GM18499 (cell line): ENCODE data around the gene JPH2.

ENCODE experiments used
- ATAC-seq: cut with Tn5 transposase; IDR thresholded peaks from one replicate; pipeline ENCODE4 v1.9.1; 2021; ENCODE audit warnings: moderate number of reproducible peaks; ENCODE audit not compliant: insufficient read depth, unreplicated experiment

The JPH2 gene

DNA sequence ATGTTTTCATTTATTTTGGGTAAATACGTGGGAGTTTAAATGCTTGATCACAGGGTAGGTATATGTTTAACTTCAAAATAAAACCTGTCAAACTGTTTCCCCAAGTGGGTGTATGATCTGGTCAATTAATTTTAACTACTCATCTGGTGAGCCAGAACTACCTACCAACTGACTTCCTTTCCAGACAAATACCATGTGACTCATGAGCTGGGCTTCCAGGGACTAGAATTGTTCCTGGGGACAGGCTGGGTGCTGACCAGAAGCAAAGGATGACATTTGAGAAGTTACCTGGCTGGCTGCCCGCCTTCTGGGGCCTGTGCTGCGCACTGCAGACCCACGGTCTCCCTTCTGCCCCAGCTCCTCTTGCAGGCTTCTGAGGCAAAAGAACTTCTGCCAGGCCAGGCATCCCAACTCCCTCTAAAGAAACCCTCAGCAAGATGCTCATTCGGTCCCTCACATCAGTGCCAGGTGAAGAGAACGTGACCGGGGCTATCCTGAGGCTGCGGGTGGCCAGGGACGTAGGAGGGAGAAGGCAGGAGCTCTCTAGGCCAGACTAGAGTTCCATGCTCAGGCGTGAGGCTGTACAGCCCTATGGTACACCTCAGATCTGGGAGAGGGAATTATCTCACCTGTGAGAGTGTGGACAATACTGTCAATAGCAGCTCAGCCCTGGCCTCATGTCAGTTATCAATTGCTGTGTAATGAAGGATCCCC is 103.6 kb downstream of the JPH2 start:
- ATAC-seq = no peak

DNA sequence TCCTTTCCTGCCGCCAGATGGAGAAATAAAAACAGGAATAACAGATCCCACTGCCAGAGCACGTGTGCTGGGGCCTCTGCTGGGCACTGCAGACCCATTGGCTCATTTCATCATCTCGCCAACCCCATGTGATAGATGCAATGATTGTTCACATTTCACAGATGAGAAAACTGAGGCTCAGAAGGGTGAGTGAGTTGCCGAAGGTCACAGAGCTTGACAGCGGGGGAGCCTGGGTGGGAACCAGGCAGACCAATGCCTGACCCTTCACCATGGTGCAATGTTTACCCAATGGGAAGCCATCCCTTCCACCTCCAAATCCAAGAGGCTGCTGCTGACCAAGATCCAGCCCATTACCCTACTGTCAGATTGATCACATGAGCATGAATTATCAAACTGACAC is 105.1 kb downstream of the JPH2 start:
- ATAC-seq = no peak

DNA sequence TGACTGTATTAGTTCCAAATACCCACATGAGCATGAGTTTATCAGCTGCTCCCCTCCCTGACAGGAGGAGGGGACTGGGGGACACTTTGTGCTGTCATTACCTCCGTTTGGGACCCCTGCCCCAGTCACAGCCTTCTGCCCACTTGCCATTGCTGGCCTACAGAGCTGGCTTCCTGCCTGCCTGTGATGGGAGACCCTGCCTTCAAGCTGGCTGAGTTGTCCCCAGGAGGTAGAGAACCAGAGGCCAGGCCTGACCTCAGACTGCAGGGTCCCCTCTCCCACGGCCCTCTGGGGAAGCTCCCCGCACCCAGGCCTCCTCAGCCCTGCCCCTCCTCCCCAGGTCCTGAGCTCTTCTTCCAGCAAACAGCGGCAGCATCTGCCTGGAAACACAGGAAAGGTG is 105.5 kb downstream of the JPH2 start:
- ATAC-seq = no peak

DNA sequence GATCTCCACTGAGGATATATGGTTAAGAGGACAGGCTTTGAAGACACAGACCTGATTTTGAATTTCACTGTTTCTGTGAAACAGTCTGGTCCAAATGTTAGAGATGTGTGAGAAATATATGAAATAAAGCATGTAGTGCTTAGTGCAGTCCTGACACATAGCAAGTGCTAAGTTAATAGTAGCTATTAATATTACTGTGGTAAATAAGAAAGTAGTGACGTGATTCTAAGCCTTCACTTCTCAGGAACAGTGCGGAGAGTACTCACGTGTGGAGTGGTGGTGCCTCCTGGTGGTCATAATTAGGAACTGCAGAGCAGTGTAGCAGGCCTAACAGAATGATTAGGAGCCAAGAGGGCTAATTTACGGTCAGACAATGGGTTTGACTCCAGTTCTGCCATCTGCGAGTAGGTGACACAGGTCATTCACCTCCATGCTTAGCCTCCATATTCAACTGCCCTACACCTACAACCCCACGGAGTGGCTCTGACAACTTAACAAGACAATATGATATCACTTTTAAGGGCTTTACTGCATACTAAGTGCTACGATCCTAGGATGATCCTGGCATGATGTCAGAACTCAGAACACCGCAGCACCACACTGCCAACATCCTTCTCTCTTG is 106.2 kb downstream of the JPH2 start:
- peak; percentile 42 for ATAC-seq

DNA sequence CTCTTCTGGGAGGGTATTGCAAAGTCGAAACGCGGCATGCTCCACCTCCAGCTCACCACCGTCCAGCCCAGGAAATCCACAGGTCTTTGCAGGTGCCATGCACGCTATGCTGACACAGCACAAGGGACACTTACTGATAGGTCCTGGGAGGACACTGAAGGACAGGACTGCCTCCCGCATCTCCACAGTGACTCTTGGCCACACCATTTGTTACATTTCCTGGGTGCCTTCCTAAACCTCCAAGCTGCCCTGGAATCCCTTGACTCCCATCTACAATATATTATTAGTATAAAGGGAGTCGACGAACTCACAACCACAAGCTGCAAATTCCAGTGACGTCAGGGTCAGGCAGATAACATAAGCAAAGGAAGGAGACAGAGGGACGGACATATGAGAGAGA is 106.9 kb downstream of the JPH2 start:
- no peak for ATAC-seq

DNA sequence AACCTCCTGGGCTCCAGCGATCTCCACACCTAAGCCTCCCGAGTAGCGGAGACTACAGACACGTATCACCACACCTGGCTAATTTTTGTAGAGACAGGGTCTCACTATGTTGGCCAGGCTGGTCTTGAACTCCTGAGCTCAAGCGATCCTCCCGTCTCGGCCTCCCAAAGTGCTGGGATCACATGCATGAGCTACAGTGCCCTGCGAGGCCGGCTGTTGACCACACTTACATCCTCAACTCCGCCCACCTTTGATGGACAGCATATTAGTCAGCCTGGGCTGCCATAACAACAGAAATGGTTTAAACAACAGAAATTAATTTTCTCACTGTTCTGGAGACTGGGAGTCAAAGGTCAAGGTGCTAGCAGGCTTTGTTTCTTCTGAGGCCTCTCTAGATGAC is 107.7 kb downstream of the JPH2 start:
- ATAC-seq = no peak

DNA sequence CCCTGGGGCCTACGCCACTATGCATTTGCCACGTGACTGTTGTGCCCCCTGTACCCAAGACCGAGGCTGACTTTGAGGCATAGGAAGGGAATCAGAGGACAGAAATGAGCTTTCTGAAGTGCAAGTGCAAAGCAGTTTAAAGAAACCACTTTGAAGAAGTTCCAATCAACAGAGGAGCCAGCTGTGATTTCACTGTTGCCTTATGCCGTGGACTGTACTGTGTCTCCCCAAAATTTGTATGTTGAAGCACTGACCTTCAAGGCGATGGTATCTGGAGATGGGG is 111.1 kb downstream of the JPH2 start:
- no peak for ATAC-seq

DNA sequence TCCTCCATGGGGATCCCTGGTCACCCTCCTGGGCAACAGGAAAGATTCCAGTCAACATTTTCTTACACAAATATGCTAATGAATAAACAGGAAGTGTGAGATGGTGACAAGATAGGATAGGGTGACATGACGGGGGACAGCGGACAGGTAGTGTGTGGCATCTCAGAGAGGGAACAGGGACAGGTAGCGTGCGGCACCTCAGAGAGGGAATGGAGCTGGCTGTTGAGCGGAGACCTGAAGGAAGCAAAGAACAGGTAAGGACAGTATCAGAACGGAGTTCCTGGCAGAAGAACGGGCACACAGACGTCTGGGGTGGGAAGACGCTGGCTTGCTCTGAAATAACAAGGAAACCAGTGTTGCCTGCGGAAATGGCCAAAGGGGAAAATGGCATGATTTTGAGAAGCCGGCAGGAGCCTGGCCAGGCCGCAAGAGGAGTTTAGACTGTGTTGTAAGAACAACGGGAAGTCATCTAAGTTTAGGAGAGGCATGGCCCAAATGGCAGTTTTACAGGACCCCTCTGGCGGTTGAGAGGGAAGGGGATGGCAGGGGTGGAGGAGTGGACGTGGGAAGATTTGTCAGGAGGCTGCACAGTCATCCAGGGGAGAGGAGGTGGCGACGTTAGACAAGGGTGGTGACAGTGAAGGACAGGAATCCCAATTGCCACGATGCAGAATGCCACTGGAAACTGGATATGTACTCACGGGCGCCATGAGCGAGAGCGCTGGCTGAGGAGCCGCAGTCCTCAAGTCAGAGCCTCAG is 111.6 kb downstream of the JPH2 start:
- ATAC-seq = no peak

DNA sequence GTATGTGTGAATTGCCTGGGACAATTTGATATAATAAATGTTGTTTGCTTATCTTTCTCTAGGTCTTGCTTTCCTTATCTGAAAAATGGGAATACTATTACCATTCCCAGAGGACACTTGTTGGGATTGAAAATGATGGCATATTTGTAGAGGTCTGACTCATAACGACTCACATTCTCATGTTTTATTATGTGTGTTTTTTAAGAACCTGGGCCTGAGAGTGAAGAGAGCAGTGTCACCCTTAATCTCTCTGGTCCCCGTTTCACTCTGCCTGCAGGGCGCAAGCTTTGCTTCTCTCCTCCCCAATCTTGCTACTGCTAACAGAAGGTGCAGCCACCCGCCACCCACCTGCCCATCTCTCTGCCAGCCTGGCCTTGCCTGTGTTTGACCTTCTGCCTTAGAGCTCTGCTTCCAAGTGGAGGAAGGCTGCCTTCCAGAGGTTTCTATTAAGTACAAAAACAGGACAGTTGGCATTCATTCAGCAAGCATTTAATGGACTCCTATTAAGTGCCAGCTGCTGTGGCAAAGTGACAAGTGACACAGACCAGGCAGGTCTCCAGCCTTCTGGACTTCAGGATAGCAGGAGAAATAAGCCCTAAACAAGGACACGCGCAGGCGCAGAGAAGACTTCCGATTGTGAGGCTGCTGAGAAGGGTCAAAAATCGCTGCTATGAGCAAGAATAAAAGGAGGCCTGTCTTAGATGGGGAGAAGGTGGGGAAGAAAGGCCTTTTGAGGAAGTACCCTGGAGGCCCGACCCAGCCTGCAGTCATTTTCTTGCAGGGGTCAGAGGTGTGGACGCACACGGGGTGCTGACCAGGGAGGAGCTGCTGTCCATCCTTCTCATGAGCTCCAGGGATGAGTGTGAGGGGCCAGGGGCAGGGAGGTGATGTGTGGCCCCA is 112.5 kb downstream of the JPH2 start:
- no peak for ATAC-seq

DNA sequence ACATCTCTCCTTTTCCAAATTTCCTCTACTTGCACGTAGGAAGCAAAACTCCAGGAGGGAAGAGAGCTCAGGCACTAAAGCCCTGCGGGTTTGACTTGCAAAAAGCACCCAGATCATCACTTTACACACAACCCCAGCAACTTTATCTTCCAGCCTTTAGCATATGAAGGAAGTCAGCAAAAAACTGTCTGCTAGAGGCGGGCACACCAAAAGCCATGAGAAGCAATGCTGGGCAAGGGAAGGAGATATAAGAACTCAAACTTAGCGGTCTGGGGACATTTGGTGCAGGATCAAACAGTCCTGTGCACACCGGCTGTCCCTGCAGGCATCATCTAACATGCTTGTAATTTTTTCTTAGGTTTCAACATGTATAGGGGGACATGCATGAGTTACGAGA is 113.3 kb downstream of the JPH2 start:
- ATAC-seq = no peak

DNA sequence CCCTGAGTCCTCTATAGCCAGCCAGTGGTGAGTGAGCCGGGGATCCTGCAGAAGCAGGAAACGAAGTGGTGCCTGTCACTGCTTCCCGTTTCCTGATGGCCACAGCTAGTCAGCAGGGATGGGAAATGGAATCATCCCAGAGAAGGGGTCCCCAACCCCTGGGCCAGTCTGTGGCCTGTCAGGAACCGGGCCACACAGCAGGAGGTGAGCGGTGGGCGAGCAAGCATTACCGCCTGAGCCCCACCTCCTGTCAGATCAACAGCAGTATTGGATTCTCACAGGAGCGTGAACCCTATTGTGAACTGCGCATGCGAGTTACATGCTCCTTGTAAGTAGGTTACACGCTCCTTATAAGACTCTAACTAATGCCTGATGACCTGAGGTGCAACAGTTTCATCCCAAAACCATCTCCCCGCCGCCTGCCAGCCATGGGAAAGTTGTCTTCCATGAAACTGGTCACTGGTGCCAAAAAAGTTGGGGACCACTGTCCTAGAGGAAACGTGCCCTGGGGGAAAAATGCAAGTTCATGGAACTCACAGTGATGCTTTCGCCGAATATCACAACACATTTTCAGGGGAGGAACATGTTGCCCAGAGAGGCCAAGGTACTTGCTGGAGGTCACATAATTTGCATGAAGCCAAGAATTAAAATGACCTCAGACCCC is 113.8 kb downstream of the JPH2 start:
- ATAC-seq = no peak

DNA sequence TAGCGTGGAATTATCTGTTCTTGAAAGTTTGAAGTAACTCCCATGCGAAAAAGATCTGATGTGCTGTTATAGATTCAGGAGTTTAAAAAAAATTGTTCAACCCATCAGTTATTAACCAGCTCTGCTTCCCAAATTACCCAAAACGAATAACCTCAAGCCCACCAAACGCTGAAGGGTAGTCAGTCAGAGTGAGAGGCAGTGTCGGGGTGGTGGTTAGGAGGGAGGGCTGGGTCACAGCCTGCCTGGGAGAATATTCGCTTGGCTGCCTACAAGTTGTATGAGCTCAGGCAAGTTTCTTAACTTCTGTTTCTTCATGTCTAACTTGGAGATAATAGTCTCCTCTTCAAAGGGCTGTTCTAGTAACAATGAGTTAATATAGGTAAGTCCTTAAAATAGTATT is 114.6 kb downstream of the JPH2 start:
- no peak for ATAC-seq

DNA sequence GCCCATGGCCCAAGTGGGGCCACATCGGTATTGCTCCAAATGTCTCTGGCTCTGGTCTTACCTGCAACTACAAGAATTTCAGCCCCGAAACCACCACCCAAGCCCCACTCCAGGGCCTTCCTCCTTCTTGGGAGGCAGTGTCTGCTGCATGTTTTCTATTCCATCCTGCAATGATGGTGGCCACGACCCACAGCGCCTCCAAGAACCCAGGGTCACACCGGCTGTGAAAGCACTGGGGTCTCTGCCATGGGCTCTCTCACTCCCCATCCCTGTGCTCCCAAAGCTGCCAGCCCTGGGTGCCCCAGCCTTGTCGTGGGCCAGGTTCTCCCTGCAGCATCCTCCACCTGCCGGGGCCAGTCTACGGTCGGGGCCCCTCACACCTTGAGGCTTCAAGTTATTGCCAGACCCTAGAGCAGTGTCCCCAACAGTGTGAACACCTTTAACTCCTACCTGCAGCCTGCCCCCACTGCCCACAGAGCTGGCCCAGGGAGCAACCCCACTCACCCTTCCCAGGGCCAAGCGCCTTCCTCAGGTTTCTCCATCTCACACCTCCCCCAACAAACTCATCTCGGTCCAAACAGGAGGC is 115.4 kb downstream of the JPH2 start:
- no peak for ATAC-seq

DNA sequence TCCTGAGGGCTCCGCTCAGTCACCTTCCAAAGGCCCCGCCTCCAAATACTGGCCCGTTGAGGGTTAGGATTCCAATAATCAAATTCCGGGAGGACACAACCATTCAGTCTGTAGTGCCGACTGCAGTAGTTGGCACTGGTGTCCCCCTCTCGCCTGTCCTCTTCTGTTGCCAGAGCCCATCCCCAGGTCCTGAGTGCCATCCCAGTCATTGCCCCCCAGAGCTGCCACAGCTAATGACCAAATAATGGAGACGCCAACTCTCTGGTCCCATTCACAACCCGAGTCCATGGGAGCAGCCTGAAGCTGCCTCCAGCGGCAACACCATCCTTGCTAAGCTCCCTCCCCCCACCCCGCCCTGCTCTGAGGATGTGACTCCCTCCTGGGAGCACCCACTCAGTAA is 115.9 kb downstream of the JPH2 start:
- ATAC-seq = no peak

DNA sequence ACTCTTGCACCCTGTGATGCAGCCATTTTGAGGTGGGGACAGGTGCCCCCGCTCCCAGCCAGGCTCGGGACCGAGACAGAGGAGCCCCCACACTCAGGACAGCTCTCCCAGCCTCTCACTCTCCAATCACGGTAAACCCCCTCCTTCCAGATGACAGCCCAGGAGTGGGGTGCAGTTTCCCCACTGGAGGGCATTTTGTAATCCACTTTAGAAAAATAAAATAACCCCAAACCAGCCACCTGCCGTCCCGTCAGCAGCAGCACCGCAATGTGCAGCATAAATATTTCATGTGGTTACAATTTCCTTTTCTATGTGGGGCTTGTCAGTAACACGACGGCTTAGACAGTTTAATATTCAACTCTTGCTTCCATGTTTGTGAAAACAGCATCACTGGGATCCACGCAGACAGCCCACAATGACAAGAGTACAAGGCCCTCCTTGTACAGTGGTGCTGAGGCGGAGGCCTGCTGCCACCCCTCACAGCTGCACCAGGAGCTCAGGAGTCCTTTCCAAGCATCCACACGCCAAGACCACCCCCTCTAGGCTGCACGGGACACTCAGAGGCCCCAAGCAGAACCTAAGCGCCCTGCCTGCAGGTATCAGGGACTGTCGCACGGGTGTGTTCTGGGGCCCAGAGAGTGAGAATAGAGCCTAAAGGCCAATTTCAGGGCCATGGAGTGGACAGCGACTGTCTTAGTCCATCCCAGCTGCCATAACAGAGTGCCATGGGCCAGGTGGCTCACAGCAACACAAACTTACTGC is 116.7 kb downstream of the JPH2 start:
- ATAC-seq = no peak

DNA sequence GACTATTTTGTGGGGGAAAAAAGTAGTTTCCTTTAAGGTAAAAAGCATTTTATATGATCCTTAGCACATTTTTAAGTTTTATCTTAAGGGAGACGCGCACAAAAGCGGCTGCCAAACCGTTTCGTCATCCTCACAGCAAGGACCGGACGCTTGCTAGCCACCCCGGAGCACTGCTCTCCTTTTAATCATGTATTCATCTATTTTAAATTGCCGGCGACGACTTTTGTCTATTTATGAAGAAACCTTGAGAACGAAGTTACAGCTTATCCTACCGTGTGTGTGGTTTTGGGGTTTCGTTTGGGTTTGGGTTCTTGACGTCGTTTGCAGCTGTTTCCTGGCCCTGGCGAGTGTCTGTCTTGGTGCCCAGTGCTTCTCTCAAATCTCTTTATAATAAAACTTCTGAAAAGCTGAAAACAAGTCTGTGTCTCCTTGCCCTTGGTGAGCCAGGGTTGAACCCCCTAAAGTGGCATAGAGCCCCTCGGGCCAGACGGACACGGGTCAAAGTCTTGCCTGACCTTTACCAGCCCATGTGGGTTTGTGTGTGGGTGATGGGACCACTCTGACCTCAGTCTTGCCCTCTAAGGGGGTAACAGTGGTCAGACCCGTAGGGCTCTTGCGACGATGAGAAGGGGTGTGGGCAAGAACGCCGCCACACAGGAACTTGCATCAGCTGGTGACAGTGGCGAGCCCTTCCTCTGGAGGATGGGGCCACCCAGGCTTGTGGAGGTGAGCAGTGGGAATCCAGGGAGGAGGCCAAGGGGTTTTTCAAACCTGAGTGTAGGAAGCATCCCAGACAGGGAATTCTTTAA is 117.6 kb downstream of the JPH2 start:
- ATAC-seq = no peak

DNA sequence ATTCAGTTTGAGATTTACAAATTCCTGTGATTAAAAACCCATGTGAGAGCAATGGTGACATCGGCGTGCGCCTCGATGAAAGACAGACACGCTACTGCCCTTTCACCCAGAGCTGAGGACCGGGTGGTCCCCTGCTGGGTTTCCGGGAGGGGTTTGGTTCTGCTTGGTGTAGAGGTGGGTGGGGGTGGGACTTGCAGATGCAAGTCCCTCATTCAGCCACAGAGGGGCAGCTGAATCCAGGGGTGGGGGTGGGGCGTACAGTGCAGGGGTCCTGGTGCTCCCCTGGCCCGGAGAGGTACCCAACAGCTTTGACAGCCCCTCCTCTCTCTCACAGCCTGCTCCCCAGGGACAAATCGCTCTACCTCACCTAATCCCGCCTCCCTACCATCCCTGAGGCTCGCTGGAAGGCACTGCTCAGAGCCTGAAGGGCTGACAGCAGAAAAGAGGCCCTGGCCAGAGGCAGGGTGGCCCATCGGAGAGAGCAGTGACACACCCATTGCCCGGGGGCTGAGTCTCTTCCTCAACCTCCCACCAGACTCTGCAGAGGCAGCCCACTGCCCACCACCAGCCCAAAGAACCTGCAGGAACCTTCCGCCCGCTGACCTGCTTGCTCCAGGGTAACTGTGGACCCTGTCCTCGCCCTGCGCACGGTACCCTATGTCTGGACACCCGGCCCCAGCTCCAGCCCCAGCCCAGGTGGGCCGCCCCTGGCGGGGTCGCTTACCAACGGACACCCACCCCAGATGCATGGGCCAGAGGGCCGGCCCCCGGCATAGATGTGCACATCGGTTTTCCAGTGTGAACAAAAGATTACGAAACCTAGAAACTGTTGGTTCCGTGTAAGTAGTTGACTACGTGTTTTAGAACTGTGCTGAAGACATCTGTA is 118.4 kb downstream of the JPH2 start:
- ATAC-seq = no peak
